ENCODE results near the gene METTL1. TPM values are rescaled to one million over a fixed set of nuclear protein-coding genes. Genes with fewer than 3 reads are reported as not detected.

Gene METTL1
- total and polyA plus RNA-seq, 9 of the 15 experiments (the other 6 are each of a cell fraction or from before 2014, with no cell fraction given) = 12.6 to 65.9 (median 39.2) TPM

GRCh38 chr12:57744194-57744776, 27.6 kb downstream of the METTL1 start (continued):
- TF ChIP-seq NR1H2 (CRISPR knock-in tag; IDR thresholded peaks at IDR 0.05) (no peak), ZSCAN29 (IDR thresholded peaks at IDR 0.05) (no peak), AFF1 (IDR thresholded peaks at IDR 0.05; ENCODE audit: low read depth in 1 of 2, partially characterized antibody in 2 of 2) (no peak), KLF13 (tag; IDR thresholded peaks at IDR 0.05; ENCODE audit: borderline replicate concordance, low read depth) (0 out of 2 replicates have a peak, but pooled peaks have one; percentile 41), ZKSCAN8 (CRISPR knock-in tag; IDR thresholded peaks at IDR 0.05) (no peak), ZBED1 (IDR thresholded peaks at IDR 0.05) (no peak), ZNF77 (CRISPR knock-in tag; IDR thresholded peaks at IDR 0.05) (no peak), ZNF277 (CRISPR knock-in tag; IDR thresholded peaks at IDR 0.05; ENCODE audit: borderline replicate concordance) (no peak), DACH1 (IDR thresholded peaks at IDR 0.05; ENCODE audit: partially characterized antibody) (peak; percentile 8), TSC22D4 (tag; IDR thresholded peaks at IDR 0.05) (no peak), ZBTB7A (IDR thresholded peaks at IDR 0.05; ENCODE audit: borderline replicate concordance, control insufficient read depth, low read depth, low read length) (no peak), JUN (IDR thresholded peaks at IDR 0.05; ENCODE audit: borderline replicate concordance, low read depth, low read length) (peak; percentile 78), JUN (CRISPR knock-in tag; IDR thresholded peaks at IDR 0.05; ENCODE audit: borderline replicate concordance) (no peak; the same call in 1 of the 2 replicates), BHLHE40 (IDR thresholded peaks at IDR 0.05; ENCODE audit: low read length) (no peak)
- TF ChIP-seq, protein P1, sequence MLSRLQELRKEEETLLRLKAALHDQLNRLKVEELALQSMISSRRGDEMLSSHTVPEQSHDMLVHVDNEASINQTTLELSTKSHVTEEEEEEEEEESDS (CRISPR knock-in tag; IDR thresholded peaks at IDR 0.05) = no peak
- TF ChIP-seq, protein P2, sequence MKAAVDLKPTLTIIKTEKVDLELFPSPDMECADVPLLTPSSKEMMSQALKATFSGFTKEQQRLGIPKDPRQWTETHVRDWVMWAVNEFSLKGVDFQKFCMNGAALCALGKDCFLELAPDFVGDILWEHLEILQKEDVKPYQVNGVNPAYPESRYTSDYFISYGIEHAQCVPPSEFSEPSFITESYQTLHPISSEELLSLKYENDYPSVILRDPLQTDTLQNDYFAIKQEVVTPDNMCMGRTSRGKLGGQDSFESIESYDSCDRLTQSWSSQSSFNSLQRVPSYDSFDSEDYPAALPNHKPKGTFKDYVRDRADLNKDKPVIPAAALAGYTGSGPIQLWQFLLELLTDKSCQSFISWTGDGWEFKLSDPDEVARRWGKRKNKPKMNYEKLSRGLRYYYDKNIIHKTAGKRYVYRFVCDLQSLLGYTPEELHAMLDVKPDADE (conservative IDR thresholded peaks at IDR 0.05; ENCODE audit: control insufficient read depth, low read depth, low read length) = no peak

Data from K562 (cell line).